Esophagus squamous epithelium (tissue), 5 donors: ENCODE data around the gene CIB4. TPM values are rescaled to one million over a fixed set of nuclear protein-coding genes. Genes with fewer than 3 reads are reported as not detected.

Source experiments
- DNase-seq: peaks from one replicate; lab custom pipeline; 2025; lab: John Stamatoyannopoulos, UW
- H3K27ac ChIP-seq, 4 donors: fragments of 200-600 bp; sonication (generic); one replicate each; pipeline ENCODE4 v1.5.1; 2016 to 2019; ENCODE audit warnings: mild to moderate bottlenecking in 1 of 4
- H3K27me3 ChIP-seq, 4 donors: fragments of 200-600 bp; sonication (generic); 1 replicate in 3 of 4; 2 replicates in 1 of 4; pipeline versions ENCODE4 v1.5.1 to v1.6.0; 2017 to 2021; ENCODE audit warnings: antibody characterized with exemption in 1 of 4
- H3K36me3 ChIP-seq, 3 donors: fragments of 200-600 bp; sonication (generic); one replicate each; pipeline ENCODE4 v1.5.1; 2016 to 2019
- H3K4me1 ChIP-seq, 3 donors: fragments of 200-600 bp; sonication (generic); one replicate each; pipeline ENCODE4 v1.5.1; 2017 to 2019
- H3K4me3 ChIP-seq, 4 donors: fragments of 200-600 bp; sonication (generic); 1 replicate in 3 of 4; 2 replicates in 1 of 4; pipeline ENCODE4 v1.5.1; 2016 to 2019; ENCODE audit warnings: mild to moderate bottlenecking in 2 of 4, moderate library complexity in 1 of 4
- H3K9me3 ChIP-seq, 3 donors: fragments of 200-600 bp; sonication (generic); one replicate each; pipeline ENCODE4 v1.5.1; 2016 to 2019
- POLR2A ChIP-seq, 4 donors: fragments of 450-650 bp; IDR thresholded peaks; one replicate each; pipeline ENCODE4 v1.6.1; 2017; ENCODE audit warnings: antibody characterized with exemption in 4 of 4, mild to moderate bottlenecking in 4 of 4, moderate library complexity in 3 of 4
- WGBS, 2 donors: methylation state at CpG; one replicate each; pipeline ENCODE4 v1.1.5; 2018; 5-methylcytosine and 5-hydroxymethylcytosine counted together
- intact Hi-C: fragments of 100-400 bp; cut with DNase I; formaldehyde crosslinking; loops from one replicate; pipeline ENCODE4 v1.15.0; 2022
- total RNA-seq, 4 donors: library from RNA; depleted of rRNA; stranded (reverse); fragments of >200 nt; gene quantifications; one replicate each; pipeline ENCODE4 v1.1.0, GENCODE V29; 2016
- TF ChIP-seq, protein P1 (sequence below), 6 experiments: fragments of 450-650 bp in 4 of 6; fragments of 200-600 bp in 2 of 6; sonication (generic) in 2 of 6; IDR thresholded peaks; one replicate each; pipeline ENCODE4 v1.5.1; 2016 to 2019; ENCODE audit warnings: antibody characterized with exemption in 6 of 6, mild to moderate bottlenecking in 4 of 6, moderate library complexity in 4 of 6
- donor health status: DM: yes; HTN: yes; CAD: no.

CIB4 gene
- total RNA-seq, 4 donors from 2014 or later, result 0.57 TPM; not detected in 3

DNA sequence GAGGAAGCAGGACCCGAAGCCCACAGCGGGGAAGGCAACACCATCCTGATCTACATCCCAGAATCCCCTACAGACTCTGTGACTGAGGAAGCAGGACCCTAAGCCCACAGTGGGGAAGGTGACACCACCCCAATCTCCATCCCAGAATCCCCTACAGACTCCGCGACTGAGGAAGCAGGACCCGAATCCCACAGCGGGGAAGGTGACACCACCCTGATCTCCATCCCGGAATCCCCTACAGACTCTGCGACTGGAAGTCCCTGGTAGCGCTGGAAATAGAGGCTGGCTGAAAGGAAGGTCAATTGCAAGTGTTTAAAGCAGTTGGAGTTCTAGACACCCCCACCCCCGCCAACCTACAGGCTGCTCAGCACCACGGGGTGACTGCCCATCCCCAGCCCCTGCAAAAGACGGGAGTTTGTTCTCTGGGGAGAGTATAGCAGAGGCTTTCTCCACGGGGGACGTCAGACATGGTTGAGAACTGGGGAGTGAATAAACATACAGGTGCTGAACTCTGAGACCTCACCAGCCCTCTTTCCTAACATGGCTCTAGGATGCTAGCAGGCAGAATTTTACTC lies 21.0 kb downstream of the CIB4 start:
- Histone ChIP-seq H3K27me3 (peaks cover 0 to 42% (median 0%) of the 10 kb centered on the region in 4 donors), H3K27ac (no peak overlapping the region), H3K36me3 (no peaks in the 10 kb centered on the region), H3K9me3 (no peaks in the 10 kb centered on the region), H3K4me1 (peaks cover 0 to 28% (median 2%) of the 10 kb centered on the region in 3 donors), H3K4me3 (no peak overlapping the region)
- intact Hi-C loops, result no loop called here
- 61 to 64% methylated on average over 11 of the region's 14 CpGs for WGBS, 2 donors
- DNase-seq, result no peak
- TF ChIP-seq, protein P1, sequence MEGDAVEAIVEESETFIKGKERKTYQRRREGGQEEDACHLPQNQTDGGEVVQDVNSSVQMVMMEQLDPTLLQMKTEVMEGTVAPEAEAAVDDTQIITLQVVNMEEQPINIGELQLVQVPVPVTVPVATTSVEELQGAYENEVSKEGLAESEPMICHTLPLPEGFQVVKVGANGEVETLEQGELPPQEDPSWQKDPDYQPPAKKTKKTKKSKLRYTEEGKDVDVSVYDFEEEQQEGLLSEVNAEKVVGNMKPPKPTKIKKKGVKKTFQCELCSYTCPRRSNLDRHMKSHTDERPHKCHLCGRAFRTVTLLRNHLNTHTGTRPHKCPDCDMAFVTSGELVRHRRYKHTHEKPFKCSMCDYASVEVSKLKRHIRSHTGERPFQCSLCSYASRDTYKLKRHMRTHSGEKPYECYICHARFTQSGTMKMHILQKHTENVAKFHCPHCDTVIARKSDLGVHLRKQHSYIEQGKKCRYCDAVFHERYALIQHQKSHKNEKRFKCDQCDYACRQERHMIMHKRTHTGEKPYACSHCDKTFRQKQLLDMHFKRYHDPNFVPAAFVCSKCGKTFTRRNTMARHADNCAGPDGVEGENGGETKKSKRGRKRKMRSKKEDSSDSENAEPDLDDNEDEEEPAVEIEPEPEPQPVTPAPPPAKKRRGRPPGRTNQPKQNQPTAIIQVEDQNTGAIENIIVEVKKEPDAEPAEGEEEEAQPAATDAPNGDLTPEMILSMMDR (IDR thresholded peaks at IDR 0.05), result no peak
- no peak for TF ChIP-seq POLR2A (IDR thresholded peaks at IDR 0.05)

DNA sequence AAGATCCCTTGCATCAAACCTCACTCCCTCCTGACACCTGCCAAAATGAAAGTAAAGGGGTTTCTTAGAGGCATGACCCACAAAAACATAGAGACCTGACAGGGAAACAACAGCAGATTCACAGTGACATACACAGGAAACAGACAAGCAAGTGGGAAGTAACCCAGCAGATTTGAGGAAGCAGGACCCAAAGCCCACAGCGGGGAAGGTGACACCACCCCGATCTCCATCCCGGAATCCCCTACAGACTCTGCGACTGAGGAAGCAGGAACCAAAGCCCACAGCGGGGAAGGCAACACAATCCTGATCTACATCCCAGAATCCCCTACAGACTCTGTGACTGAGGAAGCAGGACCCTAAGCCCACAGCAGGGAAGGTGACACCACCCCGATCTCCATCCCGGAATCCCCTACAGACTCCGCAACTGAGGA lies 21.6 kb downstream of the CIB4 start:
- Histone ChIP-seq H3K27me3 (peaks cover 0 to 42% (median 0%) of the 10 kb centered on the region in 4 donors), H3K27ac (no peak overlapping the region), H3K9me3 (no peaks in the 10 kb centered on the region), H3K36me3 (no peaks in the 10 kb centered on the region), H3K4me3 (no peak overlapping the region), H3K4me1 (peaks cover 0 to 30% (median 8%) of the 10 kb centered on the region in 3 donors)
- intact Hi-C loops, result no loop called here
- no peak for DNase-seq
- WGBS, 2 donors, result 38 to 47% methylated on average over 7 of the region's 8 CpGs
- TF ChIP-seq, protein P1 (IDR thresholded peaks at IDR 0.05), result no peak
- no peak for TF ChIP-seq POLR2A (IDR thresholded peaks at IDR 0.05)

DNA sequence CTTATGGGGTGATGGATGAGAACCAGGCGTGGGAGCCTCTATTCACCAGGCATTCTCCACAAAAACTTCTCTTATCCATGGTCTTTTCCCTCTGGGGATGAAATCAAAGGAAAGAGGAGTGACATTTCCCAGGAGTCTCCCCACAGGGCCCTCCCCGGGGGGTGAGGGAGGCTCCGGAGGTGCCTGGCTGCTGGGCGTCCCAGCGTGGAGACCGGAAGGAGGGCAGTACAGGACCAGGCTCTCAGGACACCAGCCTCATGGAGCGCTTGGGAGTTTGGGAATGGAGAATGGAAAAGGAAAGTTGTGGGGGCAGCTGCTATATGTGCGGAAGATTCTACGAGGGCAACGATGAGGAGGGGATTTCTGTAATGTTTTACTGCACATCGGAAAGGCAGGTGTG lies 22.1 kb downstream of the CIB4 start:
- DNase-seq, result no peak
- Histone ChIP-seq H3K36me3 (no peaks in the 10 kb centered on the region), H3K9me3 (no peaks in the 10 kb centered on the region), H3K4me3 (no peak overlapping the region), H3K27ac (no peak overlapping the region), H3K4me1 (peaks cover 0 to 30% (median 12%) of the 10 kb centered on the region in 3 donors), H3K27me3 (peaks cover 0 to 42% (median 0%) of the 10 kb centered on the region in 4 donors)
- no peak for TF ChIP-seq POLR2A (IDR thresholded peaks at IDR 0.05)
- TF ChIP-seq, protein P1 (IDR thresholded peaks at IDR 0.05), result no peak
- 75 to 89% methylated on average over 10 to 11 of the region's 11 CpGs for WGBS, 2 donors
- intact Hi-C loops, result no loop called here

DNA sequence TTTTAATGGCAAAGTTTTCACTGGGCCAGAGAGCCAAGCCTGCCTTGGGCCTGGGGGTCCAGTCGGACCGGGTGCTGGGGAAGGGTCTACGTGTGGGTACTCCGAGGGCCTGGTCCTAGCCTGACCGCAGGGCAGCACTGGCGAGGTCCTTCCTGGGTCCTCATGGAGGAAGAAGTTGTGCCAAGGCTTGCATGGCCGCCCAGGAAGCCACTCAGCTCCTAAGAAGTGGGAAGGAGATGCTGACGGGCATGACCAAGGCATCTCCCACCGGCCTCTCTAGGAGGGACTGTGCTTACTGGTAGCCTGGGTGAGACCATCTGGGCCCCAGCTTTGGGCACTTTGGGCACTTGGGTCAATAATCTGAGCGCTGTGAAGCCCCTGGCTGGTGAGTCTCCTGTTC lies 22.6 kb downstream of the CIB4 start:
- DNase-seq, result no peak
- Histone ChIP-seq H3K36me3 (no peaks in the 10 kb centered on the region), H3K4me1 (peaks cover 3 to 30% (median 17%) of the 10 kb centered on the region in 3 donors), H3K9me3 (no peaks in the 10 kb centered on the region), H3K27me3 (peaks cover 0 to 42% (median 0%) of the 10 kb centered on the region in 4 donors), H3K4me3 (no peak overlapping the region), H3K27ac (no peak overlapping the region)
- intact Hi-C loops, result no loop called here
- TF ChIP-seq, protein P1 (IDR thresholded peaks at IDR 0.05), result no peak
- TF ChIP-seq POLR2A (IDR thresholded peaks at IDR 0.05), result no peak
- WGBS, 2 donors, result 80 to 81% methylated on average over 1 to 7 of the region's 10 CpGs

DNA sequence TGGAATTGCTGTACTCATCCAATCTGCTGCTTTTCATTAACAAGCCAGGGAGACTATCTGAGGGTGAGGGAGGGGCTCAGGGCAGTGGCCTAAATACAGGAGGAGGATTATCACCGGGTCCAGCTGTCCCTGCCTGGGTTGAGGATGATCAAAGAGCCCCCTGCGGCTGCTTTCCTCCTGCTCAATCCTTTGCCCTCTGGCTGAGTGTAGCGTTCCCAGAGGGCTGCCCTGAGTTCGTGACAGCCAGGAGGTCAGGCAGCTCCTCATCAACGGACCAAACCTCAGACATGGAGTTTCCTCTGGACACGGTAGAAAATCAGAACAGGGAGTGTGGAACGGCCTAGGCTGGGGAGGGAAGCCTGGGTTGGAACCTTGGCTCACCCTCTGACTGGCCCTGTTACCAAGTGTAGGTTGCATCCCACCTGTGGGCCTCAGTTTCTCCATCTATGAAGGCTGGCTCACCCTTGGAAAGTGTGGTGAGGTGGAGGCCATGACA lies 23.5 kb downstream of the CIB4 start:
- Histone ChIP-seq H3K4me3 (no peak overlapping the region), H3K4me1 (peaks cover 3 to 36% (median 18%) of the 10 kb centered on the region in 3 donors), H3K36me3 (no peaks in the 10 kb centered on the region), H3K9me3 (no peaks in the 10 kb centered on the region), H3K27me3 (peaks cover 0 to 42% (median 0%) of the 10 kb centered on the region in 4 donors), H3K27ac (no peak overlapping the region)
- 51 to 53% methylated on average over 2 of the region's 7 CpGs for WGBS, 2 donors
- TF ChIP-seq POLR2A (IDR thresholded peaks at IDR 0.05), result no peak
- TF ChIP-seq, protein P1 (IDR thresholded peaks at IDR 0.05), result no peak
- DNase-seq, result no peak
- intact Hi-C loops, result no loop called here
